Psoas muscle (tissue), 8 donors: ENCODE measurements around the gene TRAPPC1. TPM values are rescaled to one million over a fixed set of nuclear protein-coding genes. Genes with fewer than 3 reads are reported as not detected.

Experiments
- ATAC-seq, 4 donors: fragments of 200-7000 bp; cut with Tn5 transposase; one replicate each; pipeline ENCODE4 v1.9.1; 2020; ENCODE audit warnings: moderate library complexity in 3 of 4, mild to moderate bottlenecking in 2 of 4
- DNase-seq, 2 donors: peaks; one replicate each; pipeline ENCODE4 v3.0.0-alpha.2; 2020
- H3K27ac ChIP-seq: fragments of 200-600 bp; one replicate; pipeline ENCODE4 v1.8.0; 2022
- H3K27me3 ChIP-seq, 3 donors: fragments of 200-600 bp in 1 of 3; one replicate each; pipeline versions ENCODE4 v1.6.1 to v1.8.0; 2013 to 2022; ENCODE audit warnings: low read length in 2 of 3, mild to moderate bottlenecking in 2 of 3, moderate library complexity in 1 of 3; ENCODE audit not compliant: insufficient read depth in 3 of 3
- H3K36me3 ChIP-seq, 2 donors: fragments of 200-600 bp in 1 of 2; one replicate each; pipeline versions ENCODE4 v1.6.1 to v1.8.0; 2013 to 2022; ENCODE audit warnings: low read depth in 1 of 2, mild to moderate bottlenecking in 1 of 2, moderate library complexity in 1 of 2; ENCODE audit not compliant: insufficient read depth in 1 of 2
- H3K4me1 ChIP-seq: fragments of 200-600 bp; one replicate; pipeline ENCODE4 v1.8.0; 2022
- H3K4me3 ChIP-seq: fragments of 200-600 bp; one replicate; pipeline ENCODE4 v1.8.0; 2022; ENCODE audit warnings: mild to moderate bottlenecking
- H3K9me3 ChIP-seq: fragments of 200-600 bp; one replicate; pipeline ENCODE4 v1.8.0; 2022
- CTCF ChIP-seq: fragments of 200-600 bp; IDR thresholded peaks from one replicate; pipeline ENCODE4 v1.8.0; 2022; ENCODE audit warnings: antibody characterized with exemption
- WGBS, 3 donors: extraction: QIAGEN DNeasy Blood & Tissue Kit; methylation state at CpG; one replicate each; pipeline versions ENCODE4 v1.1.6 to v1.1.7; 2013; 5-methylcytosine and 5-hydroxymethylcytosine counted together
- intact Hi-C, 2 donors: fragments of 100-400 bp; cut with DNase I; formaldehyde crosslinking; loops; one replicate each; pipeline versions ENCODE4 v1.11.0 to v1.14.2; 2022
- polyA plus RNA-seq, 3 donors: library from polyadenylated mRNA; stranded (reverse); fragments of 200-250 nt; gene quantifications; one replicate each; pipeline ENCODE4 v1.2.3, GENCODE V29; 2013
- total RNA-seq, 4 donors: library from RNA; stranded (reverse); fragmentation: NEBNext Ultra II Directional in 2 of 4; extraction: Animal tissue kit (Norgen Biotek cat#: 25700) in 2 of 4; gene quantifications; one replicate each; pipeline versions ENCODE4 v1.2.1 to v1.2.4, GENCODE V29; 2021 to 2023
- donor health status: healthy with polysubstance abuse.
- donor health status: DM: no; HTN: no; CAD: no; lungs with moderate emphysema.
- donor health status: Bipolar disorder and iron deficiency.
- donor health status: healthy.
- donor health status: DM: yes; HTN: yes; CAD: no.
- donor health status: DM: no; HTN: no; CAD: no.
- donor health status: DM: no; HTN: no; CAD: no.
- donor health status: DM: yes; HTN: yes; CAD: no.

The TRAPPC1 gene
- total and polyA plus RNA-seq, 7 donors = 47.7 to 84.9 (median 76.1) TPM

GRCh38 chr17:7944326-7944725, 12.6 kb upstream of the TRAPPC1 start:
- WGBS, 3 donors = 61 to 79% (median 77%) methylated on average over 9 of the region's 9 CpGs
- Histone ChIP-seq H3K36me3 (peaks cover 10 to 95% of the 10 kb centered on the region in 2 donors), H3K9me3 (no peaks in the 10 kb centered on the region), H3K4me1 (no peaks in the 10 kb centered on the region), H3K27ac (no peak overlapping the region), H3K27me3 (no peaks in the 10 kb centered on the region), H3K4me3 (no peak overlapping the region)
- intact Hi-C loops = no loop called here
- ATAC-seq (no peak), DNase-seq (no peak)
- no peak for TF ChIP-seq CTCF

GRCh38 chr17:7943291-7943690, 11.5 kb upstream of the TRAPPC1 start:
- H3K4me1 ChIP-seq = no peaks in the 10 kb centered on the region
- H3K27me3 ChIP-seq = no peaks in the 10 kb centered on the region
- no peak overlapping the region for H3K27ac ChIP-seq
- intact Hi-C loops = no loop called here
- DNase-seq (no peak), ATAC-seq (no peak)
- 90 to 95% (median 92%) methylated on average over 13 of the region's 13 CpGs for WGBS, 3 donors
- H3K36me3 ChIP-seq = peaks cover 10 to 95% of the 10 kb centered on the region in 2 donors
- no peak overlapping the region for H3K4me3 ChIP-seq
- H3K9me3 ChIP-seq = no peaks in the 10 kb centered on the region
- no peak for TF ChIP-seq CTCF

- Histone ChIP-seq H3K27ac (no peak overlapping the region), H3K27me3 (no peaks in the 10 kb centered on the region), H3K4me3 (no peak overlapping the region), H3K4me1 (no peaks in the 10 kb centered on the region), H3K36me3 (peaks cover 10 to 94% of the 10 kb centered on the region in 2 donors), H3K9me3 (no peaks in the 10 kb centered on the region)
- no peak for ATAC-seq
- WGBS, 3 donors = 93 to 96% (median 93%) methylated on average over 6 of the region's 6 CpGs
- intact Hi-C loops = no loop called here
- no peak for TF ChIP-seq CTCF
- DNase-seq = no peak
Measured at GRCh38 chr17:7940743-7941142, 9.0 kb upstream of the TRAPPC1 start.

- WGBS, 3 donors = 94 to 95% (median 95%) methylated on average over 4 of the region's 4 CpGs
- Histone ChIP-seq H3K36me3 (peaks cover 10 to 94% of the 10 kb centered on the region in 2 donors), H3K4me3 (no peak overlapping the region), H3K27ac (no peak overlapping the region), H3K27me3 (no peaks in the 10 kb centered on the region), H3K9me3 (no peaks in the 10 kb centered on the region), H3K4me1 (no peaks in the 10 kb centered on the region)
- DNase-seq (no peak), ATAC-seq (no peak)
- no peak for TF ChIP-seq CTCF
- intact Hi-C loops = no loop called here
Measured at GRCh38 chr17:7940034-7940433, 8.3 kb upstream of the TRAPPC1 start.

- peaks cover 14% of the 10 kb centered on the region for H3K4me1 ChIP-seq
- no peaks in the 10 kb centered on the region for H3K9me3 ChIP-seq
- no peak overlapping the region for H3K27ac ChIP-seq
- H3K4me3 ChIP-seq = no peak overlapping the region
- peaks cover 6 to 63% of the 10 kb centered on the region in 2 donors for H3K36me3 ChIP-seq
- no peak for ATAC-seq
- no peak for DNase-seq
- no peak for TF ChIP-seq CTCF
- no peaks in the 10 kb centered on the region for H3K27me3 ChIP-seq
- intact Hi-C loops = no loop called here
Measured at GRCh38 chr17:7935859-7936258, 4.1 kb upstream of the TRAPPC1 start.
